ENCODE results near the gene UGT1A9. TPM values are rescaled to one million over a fixed set of nuclear protein-coding genes. Genes with fewer than 3 reads are reported as not detected.

The UGT1A9 gene
- total RNA-seq, 4 donors from 2014 or later, result not detected

GRCh38 chr2:233758141-233758540 lies 86.4 kb downstream of the UGT1A9 start:
- H3K9me3 ChIP-seq, result no peaks in the 10 kb centered on the region
- DNase-seq (ENCODE audit: extremely low spot score), result no peak
- H3K36me3 ChIP-seq, result no peaks in the 10 kb centered on the region
- no peak overlapping the region for H3K27ac ChIP-seq (replicated peaks in 1 of 4)
- no peak for TF ChIP-seq POLR2A (IDR thresholded peaks at IDR 0.05; ENCODE audit: low read depth)
- TF ChIP-seq EP300 (IDR thresholded peaks at IDR 0.05), result no peak
- TF ChIP-seq, protein P1, sequence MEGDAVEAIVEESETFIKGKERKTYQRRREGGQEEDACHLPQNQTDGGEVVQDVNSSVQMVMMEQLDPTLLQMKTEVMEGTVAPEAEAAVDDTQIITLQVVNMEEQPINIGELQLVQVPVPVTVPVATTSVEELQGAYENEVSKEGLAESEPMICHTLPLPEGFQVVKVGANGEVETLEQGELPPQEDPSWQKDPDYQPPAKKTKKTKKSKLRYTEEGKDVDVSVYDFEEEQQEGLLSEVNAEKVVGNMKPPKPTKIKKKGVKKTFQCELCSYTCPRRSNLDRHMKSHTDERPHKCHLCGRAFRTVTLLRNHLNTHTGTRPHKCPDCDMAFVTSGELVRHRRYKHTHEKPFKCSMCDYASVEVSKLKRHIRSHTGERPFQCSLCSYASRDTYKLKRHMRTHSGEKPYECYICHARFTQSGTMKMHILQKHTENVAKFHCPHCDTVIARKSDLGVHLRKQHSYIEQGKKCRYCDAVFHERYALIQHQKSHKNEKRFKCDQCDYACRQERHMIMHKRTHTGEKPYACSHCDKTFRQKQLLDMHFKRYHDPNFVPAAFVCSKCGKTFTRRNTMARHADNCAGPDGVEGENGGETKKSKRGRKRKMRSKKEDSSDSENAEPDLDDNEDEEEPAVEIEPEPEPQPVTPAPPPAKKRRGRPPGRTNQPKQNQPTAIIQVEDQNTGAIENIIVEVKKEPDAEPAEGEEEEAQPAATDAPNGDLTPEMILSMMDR (IDR thresholded peaks at IDR 0.05), result no peak
- TF ChIP-seq POLR2AphosphoS5 (IDR thresholded peaks at IDR 0.05), result no peak
- no peaks in the 10 kb centered on the region for H3K4me1 ChIP-seq
- intact Hi-C loops (cut with DNase I), result no loop called here
- no peaks in the 10 kb centered on the region for H3K27me3 ChIP-seq
- no peak overlapping the region for H3K4me3 ChIP-seq

DNA sequence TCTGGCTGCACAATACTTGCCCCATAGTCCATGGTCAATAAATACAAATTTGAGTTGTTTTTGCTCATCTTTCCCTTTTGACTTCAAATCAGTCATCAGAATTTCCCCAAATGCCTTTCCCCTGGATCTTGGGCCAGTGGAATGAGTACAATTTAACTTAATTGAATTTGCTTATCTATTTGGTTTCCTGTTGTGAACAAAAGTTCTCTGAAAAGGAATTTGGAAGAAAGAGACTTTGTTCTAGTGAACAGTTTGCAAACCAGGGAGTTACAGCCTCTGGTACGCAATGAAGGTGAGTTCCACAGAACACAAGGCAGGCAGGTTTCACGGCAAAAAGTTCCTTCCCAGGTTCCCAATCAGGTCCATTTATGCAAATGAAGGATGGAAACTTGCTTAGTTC lies 87.2 kb downstream of the UGT1A9 start:
- intact Hi-C loops (cut with DNase I), result no loop called here
- 88% methylated on average over 2 of the region's 2 CpGs for WGBS
- Histone ChIP-seq H3K9me3 (no peaks in the 10 kb centered on the region), H3K27me3 (peaks cover 0 to 3% (median 0%) of the 10 kb centered on the region in 4 donors), H3K4me3 (no peak overlapping the region), H3K4me1 (no peaks in the 10 kb centered on the region), H3K27ac (replicated peaks in 1 of 4) (no peak overlapping the region), H3K36me3 (no peaks in the 10 kb centered on the region)
- DNase-seq (ENCODE audit: extremely low spot score), result no peak
- no peak for TF ChIP-seq EP300 (IDR thresholded peaks at IDR 0.05)
- TF ChIP-seq POLR2AphosphoS5 (IDR thresholded peaks at IDR 0.05), result no peak
- TF ChIP-seq POLR2A (IDR thresholded peaks at IDR 0.05; ENCODE audit: low read depth), result no peak
- TF ChIP-seq, protein P1 (IDR thresholded peaks at IDR 0.05), result no peak

DNA sequence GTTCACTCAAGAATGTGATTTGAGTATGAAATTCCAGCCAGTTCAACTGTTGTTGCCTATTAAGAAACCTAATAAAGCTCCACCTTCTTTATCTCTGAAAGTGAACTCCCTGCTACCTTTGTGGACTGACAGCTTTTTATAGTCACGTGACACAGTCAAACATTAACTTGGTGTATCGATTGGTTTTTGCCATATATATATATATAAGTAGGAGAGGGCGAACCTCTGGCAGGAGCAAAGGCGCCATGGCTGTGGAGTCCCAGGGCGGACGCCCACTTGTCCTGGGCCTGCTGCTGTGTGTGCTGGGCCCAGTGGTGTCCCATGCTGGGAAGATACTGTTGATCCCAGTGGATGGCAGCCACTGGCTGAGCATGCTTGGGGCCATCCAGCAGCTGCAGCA lies 88.3 kb downstream of the UGT1A9 start, which contains the start of gene UGT1A1:
Gene UGT1A1 (plus strand): TSS at position 228 of the 400 bp plus-strand sequence. CDS start 18 bp downstream, at position 246.
- 96% methylated on average over 6 of the region's 6 CpGs for WGBS
- intact Hi-C loops (cut with DNase I), result no loop called here
- no peak for TF ChIP-seq POLR2A (IDR thresholded peaks at IDR 0.05; ENCODE audit: low read depth)
- TF ChIP-seq POLR2AphosphoS5 (IDR thresholded peaks at IDR 0.05), result no peak
- TF ChIP-seq, protein P1 (IDR thresholded peaks at IDR 0.05), result no peak
- TF ChIP-seq EP300 (IDR thresholded peaks at IDR 0.05), result no peak

DNA sequence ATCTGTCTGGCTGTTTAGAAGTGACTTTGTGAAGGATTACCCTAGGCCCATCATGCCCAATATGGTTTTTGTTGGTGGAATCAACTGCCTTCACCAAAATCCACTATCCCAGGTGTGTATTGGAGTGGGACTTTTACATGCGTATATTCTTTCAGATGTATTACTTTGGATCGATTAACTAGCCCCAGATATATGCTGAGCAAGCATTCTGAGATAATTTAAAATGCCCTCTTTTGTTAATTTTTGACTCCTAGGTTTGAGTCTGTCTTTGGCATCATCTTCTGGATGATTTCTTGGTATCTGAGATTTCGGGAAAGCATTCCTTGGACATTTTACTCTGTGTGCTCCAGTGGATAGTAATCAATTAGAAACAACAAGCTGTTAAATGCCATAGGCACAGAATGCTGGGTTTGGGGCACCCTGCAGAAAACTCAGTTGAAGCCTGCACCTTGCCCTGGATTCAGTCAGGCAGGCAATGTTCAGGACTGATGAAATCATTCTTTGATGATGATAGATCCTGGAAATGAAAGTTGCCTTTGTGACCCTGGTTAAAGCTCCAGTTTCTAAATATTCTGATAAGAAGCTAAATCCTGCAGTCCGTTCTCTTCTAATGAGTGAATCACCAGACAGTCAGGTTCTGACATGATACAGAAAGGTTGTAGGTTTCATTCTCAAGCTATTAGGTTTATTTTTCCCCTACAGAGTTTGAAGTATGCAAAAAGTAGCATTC lies 89.5 kb downstream of the UGT1A9 start:
- H3K4me1 ChIP-seq, result no peaks in the 10 kb centered on the region
- TF ChIP-seq, protein P1 (IDR thresholded peaks at IDR 0.05), result no peak
- no peak overlapping the region for H3K4me3 ChIP-seq
- 84% methylated on average over 4 of the region's 4 CpGs for WGBS
- peaks cover 0 to 25% (median 0%) of the 10 kb centered on the region in 4 donors for H3K27me3 ChIP-seq
- intact Hi-C loops (cut with DNase I), result no loop called here
- no peaks in the 10 kb centered on the region for H3K36me3 ChIP-seq
- DNase-seq (ENCODE audit: extremely low spot score), result no peak
- no peak overlapping the region for H3K27ac ChIP-seq (replicated peaks in 1 of 4)
- no peaks in the 10 kb centered on the region for H3K9me3 ChIP-seq

More for the DNA sequence above, 88.3 kb downstream of the UGT1A9 start, which contains the start of gene UGT1A1:
- H3K27ac ChIP-seq (replicated peaks in 1 of 4), result no peak within 1 kb of the TSS
- H3K36me3 ChIP-seq, result no peaks in the 10 kb centered on the region
- no peaks in the 10 kb centered on the region for H3K4me1 ChIP-seq
- H3K27me3 ChIP-seq, result peaks cover 0 to 14% (median 0%) of the 10 kb centered on the region in 4 donors
- no peaks in the 10 kb centered on the region for H3K9me3 ChIP-seq
- H3K4me3 ChIP-seq, result no peak within 1 kb of the TSS
- no peak for DNase-seq (ENCODE audit: extremely low spot score)

DNA sequence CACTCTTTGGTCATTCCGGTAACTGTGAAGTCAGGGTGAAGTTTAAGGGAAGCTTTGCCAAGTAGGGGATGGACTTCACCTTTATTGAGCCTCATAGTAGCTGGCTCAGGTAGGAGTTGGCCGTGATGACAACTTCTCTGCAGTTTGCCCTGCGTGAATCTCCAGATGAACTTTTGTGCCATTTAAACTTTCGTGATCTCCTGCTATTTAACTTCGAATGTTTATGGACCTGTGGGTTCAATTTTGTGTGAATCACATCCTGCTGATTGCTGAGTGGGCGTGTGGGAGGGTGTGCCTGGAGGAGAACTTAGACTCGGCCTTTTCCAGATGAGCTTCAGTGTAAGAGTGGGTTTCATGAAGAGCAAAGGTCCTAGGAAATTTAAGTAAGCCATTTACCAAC lies 92.6 kb downstream of the UGT1A9 start:
- no peak for DNase-seq (ENCODE audit: extremely low spot score)
- no peaks in the 10 kb centered on the region for H3K9me3 ChIP-seq
- TF ChIP-seq, protein P1 (IDR thresholded peaks at IDR 0.05), result no peak
- TF ChIP-seq POLR2AphosphoS5 (IDR thresholded peaks at IDR 0.05) (no peak), EP300 (IDR thresholded peaks at IDR 0.05) (no peak), POLR2A (IDR thresholded peaks at IDR 0.05; ENCODE audit: low read depth) (no peak)
- H3K27me3 ChIP-seq, result peaks cover 0 to 31% (median 0%) of the 10 kb centered on the region in 4 donors
- H3K4me1 ChIP-seq, result no peaks in the 10 kb centered on the region
- intact Hi-C loops (cut with DNase I), result no loop called here
- no peak overlapping the region for H3K27ac ChIP-seq (replicated peaks in 1 of 4)
- no peaks in the 10 kb centered on the region for H3K36me3 ChIP-seq
- WGBS, result 69% methylated on average over 7 of the region's 7 CpGs
- no peak overlapping the region for H3K4me3 ChIP-seq

Data from esophagus muscularis mucosa (tissue), 4 donors.